Muscle of arm (tissue), 12 donors: ENCODE results near the gene PKNOX1. TPM values are rescaled to one million over a fixed set of nuclear protein-coding genes. Genes with fewer than 3 reads are reported as not detected.
"Not testable (repeated sequence)": the region's sequence is repeated elsewhere in the genome, so short reads cannot be mapped to it uniquely, and the experiment has no call there.

Source experiments
- DNase-seq: peaks from one replicate; pipeline ENCODE4 v3.0.0-alpha.2; 2013
- polyA plus RNA-seq, 12 donors: library from polyadenylated mRNA; unstranded; fragments of 120-200 nt; gene quantifications; one replicate each; pipeline ENCODE4 v1.2.1, GENCODE V29; 2013; ENCODE audit not compliant: insufficient read length in 12 of 12

The PKNOX1 gene
- polyA plus RNA-seq, 12 donors = 16.3 to 37.5 (median 19.4) TPM; not detected in 1

DNA sequence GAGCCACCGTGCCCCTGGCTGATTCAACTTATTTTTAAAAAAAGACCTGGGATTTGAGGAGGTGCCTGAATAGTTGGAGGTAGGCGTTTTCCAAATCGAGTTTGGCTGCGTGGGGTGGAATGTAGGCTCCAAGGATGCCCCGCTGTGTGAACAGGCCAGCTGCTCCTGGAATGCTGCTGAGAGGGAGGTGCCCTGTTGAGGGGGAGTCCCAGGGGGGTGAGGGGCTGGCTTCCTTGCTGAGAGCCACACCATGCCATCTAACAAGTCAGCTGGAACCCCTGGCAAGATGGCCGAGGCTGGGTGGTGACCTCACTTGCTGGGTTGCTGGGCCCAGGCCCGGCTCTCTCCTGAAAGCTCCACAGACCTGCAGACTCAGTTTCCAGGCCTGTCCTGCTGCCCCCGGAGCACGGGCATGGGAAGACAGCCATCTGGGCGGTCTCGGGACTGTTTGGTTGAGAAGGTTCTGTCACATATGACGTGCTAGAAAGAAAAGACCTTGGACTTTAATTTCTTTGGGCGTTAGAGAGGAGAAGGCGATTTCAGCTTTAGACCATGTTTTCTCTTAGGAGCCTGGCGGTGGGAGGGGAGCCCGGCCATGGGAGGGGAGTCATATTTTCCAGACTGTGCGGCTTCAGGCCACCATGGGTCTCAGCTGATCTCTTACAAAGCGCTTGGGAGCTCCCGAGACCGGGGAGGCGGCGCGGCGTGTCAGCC is 108.4 kb downstream of the PKNOX1 start:
- not testable (repeated sequence) for DNase-seq

Other genes starting within 250 kb of the PKNOX1 start
- gene WDR4, start 95.0 kb upstream of the PKNOX1 start, polyA plus RNA-seq = 1 to 10 TPM in 11 of 12 donors, not detected in 1; 5.4 to 8.7 (median 6.6) TPM
- 10 to 100 TPM; 22.0 to 89.7 (median 33.6) TPM for gene NDUFV3, start 81.3 kb upstream of the PKNOX1 start, polyA plus RNA-seq
- gene ERVH48-1, start 48.9 kb upstream of the PKNOX1 start, polyA plus RNA-seq = 1 to 10 TPM in 4 of 12 donors, under 1 TPM in 6, not detected in 2; 0.32 to 2.2 (median 0.87) TPM
- gene CBS, start 101.3 kb downstream of the PKNOX1 start, polyA plus RNA-seq = 10 to 100 TPM in 1 of 12 donors, 1 to 10 TPM in 10, not detected in 1; 1.3 to 19.5 (median 7.7) TPM
- gene U2AF1, start 133.0 kb downstream of the PKNOX1 start, polyA plus RNA-seq = 10 to 100 TPM in 8 of 12 donors, 1 to 10 TPM in 3, not detected in 1; 4.9 to 51.0 (median 24.2) TPM
- not detected for gene CRYAA, start 194.4 kb downstream of the PKNOX1 start, polyA plus RNA-seq